Panc1 (cell line): ENCODE results near the gene CD9. TPM values are rescaled to one million over a fixed set of nuclear protein-coding genes. Genes with fewer than 3 reads are reported as not detected.

Experiments
- ATAC-seq: fragments of 200-7000 bp; cut with Tn5 transposase; 2 replicates; pipeline ENCODE4 v1.9.1; 2020; ENCODE audit warnings: mild to moderate bottlenecking, moderate library complexity
- BruUV-seq: library from RNA; stranded (reverse); fragments of 400-500 nt; replicated peaks from 2 replicates; lab custom pipeline; 2021; lab: Mats Ljungman, UMichigan
- CTCF ChIA-PET: fragments of 300-600 bp; sonication (Branson Sonifier 250); formaldehyde crosslinking; loops from one replicate; lab custom pipeline; 2022; ENCODE audit warnings: antibody characterized with exemption; lab: Charles Lee
- POLR2A ChIA-PET: fragments of 300-600 bp; sonication (Branson Sonifier 250); formaldehyde crosslinking; loops from one replicate; lab custom pipeline; 2022; ENCODE audit warnings: antibody characterized with exemption; lab: Charles Lee
- DNase-seq: peaks from one replicate; pipeline ENCODE4 v3.0.0-alpha.2; 2010; ENCODE audit warnings: low read depth, low spot score
- H3K27ac ChIP-seq: 2 replicates; pipeline ENCODE4 v1.5.1; 2011; ENCODE audit warnings: mild to moderate bottlenecking, low read length, inconsistent platforms
- H3K27me3 ChIP-seq: fragments of 200-500 bp; sonication (Bioruptor generic); 2 replicates; pipeline ENCODE4 v1.6.0; 2014; ENCODE audit warnings: low read length, inconsistent platforms; ENCODE audit not compliant: control insufficient read depth, insufficient read depth
- H3K36me3 ChIP-seq: fragments of 200-500 bp; sonication (Bioruptor generic); 2 replicates; pipeline ENCODE4 v1.5.1; 2014; ENCODE audit warnings: inconsistent platforms, mild to moderate bottlenecking, low read length, moderate library complexity; ENCODE audit not compliant: control insufficient read depth, insufficient read depth
- H3K4me1 ChIP-seq: 2 replicates; pipeline ENCODE4 v1.5.1; 2011; ENCODE audit warnings: inconsistent platforms, mild to moderate bottlenecking, low read length, moderate library complexity; ENCODE audit not compliant: control insufficient read depth, insufficient read depth
- H3K4me3 ChIP-seq, 2 experiments: 2 replicates each; pipeline ENCODE4 v1.5.1; 2011 to 2012; ENCODE audit warnings: low read depth in 2 of 2, low read length in 2 of 2, mild to moderate bottlenecking in 2 of 2, inconsistent platforms in 1 of 2, moderate library complexity in 1 of 2
- H3K9me3 ChIP-seq: fragments of 200-500 bp; sonication (Bioruptor generic); 2 replicates; pipeline ENCODE4 v1.5.1; 2014; ENCODE audit warnings: low read depth, mild to moderate bottlenecking, inconsistent platforms, low read length, moderate library complexity; ENCODE audit not compliant: control insufficient read depth, insufficient read depth
- CTCF ChIP-seq: fragments of 450-650 bp; IDR thresholded peaks from 2 replicates; pipeline ENCODE4 v1.5.1; 2017; ENCODE audit warnings: mild to moderate bottlenecking
- POLR2AphosphoS5 ChIP-seq: IDR thresholded peaks from 2 replicates; pipeline ENCODE4 v1.6.1; 2012; ENCODE audit warnings: mild to moderate bottlenecking, low read depth, low read length, moderate library complexity
- REST ChIP-seq, 2 experiments: IDR thresholded peaks; 2 replicates each; pipeline ENCODE4 v1.6.1; 2011 to 2012; ENCODE audit warnings: low read depth in 2 of 2, control low read depth in 1 of 2, low read length in 1 of 2, mild to moderate bottlenecking in 1 of 2, moderate library complexity in 1 of 2; ENCODE audit not compliant: insufficient read depth in 1 of 2
- SIN3A ChIP-seq: IDR thresholded peaks from 2 replicates; pipeline ENCODE4 v1.6.1; 2012; ENCODE audit warnings: low read depth, mild to moderate bottlenecking, low read length, moderate library complexity, borderline replicate concordance; ENCODE audit not compliant: insufficient read depth
- TCF7L2 ChIP-seq: IDR thresholded peaks from 2 replicates; pipeline ENCODE4 v1.6.1; 2011; ENCODE audit warnings: mild to moderate bottlenecking, low read depth, low read length, inconsistent platforms
- in situ Hi-C: cut with HindIII; loops from 2 replicates; pipeline ENCODE4 v1.10.0; 2016; ENCODE audit warnings: low sequenced_read_pairs, low pct_unique_long_range_greater_than_20kb
- intact Hi-C: fragments of 100-400 bp; cut with micrococcal nuclease; formaldehyde crosslinking; loops from one replicate; pipeline ENCODE4 v1.10.0; 2022; ENCODE audit not compliant: unreplicated experiment
- total RNA-seq: library from RNA; stranded (reverse); gene quantifications from one replicate; pipeline ENCODE4 v1.2.1, GENCODE V29; 2021; ENCODE audit not compliant: unreplicated experiment

CD9 gene
- total RNA-seq, 1 experiment from 2014 or later: 103 TPM

- in situ Hi-C loops: no loop called here
- POLR2A ChIA-PET: no interaction called here
- BruUV-seq: no TSS peak
- no peak overlapping the region for H3K4me3 ChIP-seq
- intact Hi-C loops: no loop called here
- H3K27me3 ChIP-seq: no peaks in the 10 kb centered on the region
- DNase-seq (no peak), ATAC-seq (no peak)
- no peaks in the 10 kb centered on the region for H3K36me3 ChIP-seq
- H3K4me1 ChIP-seq: no peaks in the 10 kb centered on the region
- TF ChIP-seq TCF7L2: no peak
- no peak for TF ChIP-seq POLR2AphosphoS5
- no peak for TF ChIP-seq REST (IDR thresholded peaks at IDR 0.05; ENCODE audit: insufficient read depth in 1 of 2, low read depth in 2 of 2, low read length in 1 of 2)
- TF ChIP-seq SIN3A: no peak
- TF ChIP-seq CTCF: no peak
- H3K9me3 ChIP-seq: no peaks in the 10 kb centered on the region
- no peak overlapping the region for H3K27ac ChIP-seq
- CTCF ChIA-PET: no interaction called here
Observed at GRCh38 chr12:6231359-6232268, 31.4 kb downstream of the CD9 start.

GRCh38 chr12:6233121-6233971 lies 33.1 kb downstream of the CD9 start:
- Histone ChIP-seq H3K36me3 (no peaks in the 10 kb centered on the region), H3K27ac (no peak overlapping the region), H3K27me3 (no peaks in the 10 kb centered on the region), H3K9me3 (no peaks in the 10 kb centered on the region), H3K4me1 (no peaks in the 10 kb centered on the region), H3K4me3 (no peak overlapping the region)
- no peak for ATAC-seq
- TF ChIP-seq POLR2AphosphoS5: no peak
- TF ChIP-seq REST (IDR thresholded peaks at IDR 0.05; ENCODE audit: insufficient read depth in 1 of 2, low read depth in 2 of 2, low read length in 1 of 2): no peak
- TF ChIP-seq TCF7L2: no peak
- no peak for TF ChIP-seq CTCF
- no peak for TF ChIP-seq SIN3A
- in situ Hi-C loops: no loop called here
- ChIA-PET CTCF (no interaction called here), POLR2A (no interaction called here)
- intact Hi-C loops: no loop called here
- no peak for DNase-seq
- no TSS peak for BruUV-seq
